DMS153 treated with DMSO at 0.1 percent for 48 hours (cell line): Measurements from ENCODE around the gene OS9.

ENCODE experiments used
- DNase-seq: peaks from one replicate; lab custom pipeline; 2025; ENCODE audit not compliant: unreplicated experiment; lab: John Stamatoyannopoulos, UW

The OS9 gene

GRCh38 chr12:57750561-57751431 is 56.9 kb downstream of the OS9 start:
- DNase-seq: no peak

GRCh38 chr12:57751432-57751787 is 57.5 kb downstream of the OS9 start:
- no peak for DNase-seq

GRCh38 chr12:57751788-57752667 is 58.1 kb downstream of the OS9 start, which contains the start of gene CDK4:
CDK4 (minus strand) TSS chr12:57752310; CDS start chr12:57751717, 593 bp downstream.
- peak; percentile 96 for DNase-seq

- DNase-seq: no peak
Measured at GRCh38 chr12:57752668-57753000, 58.7 kb downstream of the OS9 start.

GRCh38 chr12:57753756-57754337 is 59.9 kb downstream of the OS9 start:
- no peak for DNase-seq

- DNase-seq: peak; percentile 46
Measured at GRCh38 chr12:57754411-57755193, 60.7 kb downstream of the OS9 start, which contains the start of gene MARCHF9. MARCHF9 (plus strand) TSS chr12:57755103; CDS start chr12:57755529, 426 bp downstream.

GRCh38 chr12:57755194-57755453 is 61.2 kb downstream of the OS9 start:
- no peak for DNase-seq

GRCh38 chr12:57755454-57756372 is 61.8 kb downstream of the OS9 start:
- no peak for DNase-seq

GRCh38 chr12:57756406-57757341 is 62.7 kb downstream of the OS9 start:
- DNase-seq: no peak

- no peak for DNase-seq
Measured at GRCh38 chr12:57757771-57758170, 63.8 kb downstream of the OS9 start.

- DNase-seq: no peak
Measured at GRCh38 chr12:57758552-57759359, 64.8 kb downstream of the OS9 start.

GRCh38 chr12:57759360-57759980 is 65.5 kb downstream of the OS9 start:
- DNase-seq: no peak

GRCh38 chr12:57760347-57760982 is 66.5 kb downstream of the OS9 start:
- DNase-seq: no peak

GRCh38 chr12:57761391-57761998 is 67.6 kb downstream of the OS9 start:
- DNase-seq: no peak

- DNase-seq: no peak
Measured at GRCh38 chr12:57762463-57762862, 68.5 kb downstream of the OS9 start.

GRCh38 chr12:57763881-57764661 is 70.1 kb downstream of the OS9 start:
- DNase-seq: no peak
